ENCODE results near the gene ZNF561. TPM values are rescaled to one million over a fixed set of nuclear protein-coding genes. Genes with fewer than 3 reads are reported as not detected.

The ZNF561 gene
- total and polyA plus RNA-seq, 2 donors (not counting 3 experiments of a cell fraction or from before 2014, with no cell fraction given), result 22.8 to 44.9 TPM

DNA sequence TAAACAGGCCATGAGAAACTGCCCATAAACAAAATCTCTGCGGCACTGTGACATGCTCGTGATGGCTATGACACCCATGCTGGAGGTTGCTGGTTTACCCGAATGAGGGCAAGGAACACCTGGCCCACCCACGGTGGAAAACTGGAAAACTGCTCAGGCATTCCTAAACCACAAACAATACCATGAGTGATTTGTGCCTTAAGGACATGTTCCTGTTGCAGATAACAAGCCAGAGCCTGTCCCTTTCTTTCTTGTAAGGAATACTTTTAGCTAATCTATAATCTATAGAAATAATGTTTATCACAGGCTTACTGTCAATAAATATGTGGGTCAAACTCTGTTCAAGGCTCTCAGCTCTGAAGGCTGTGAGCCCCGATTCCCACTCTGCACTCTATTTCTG is 12.1 kb downstream of the ZNF561 start:
- Histone ChIP-seq H3K9me3 (replicated peaks; ENCODE audit: control insufficient read depth, insufficient read depth, low read length) (peaks cover 19% of the 10 kb centered on the region), H3K9me1 (replicated peaks; ENCODE audit: control insufficient read depth, extremely low read depth, insufficient read depth, low read length) (no peaks in the 10 kb centered on the region), H4K20me1 (replicated peaks; ENCODE audit: control insufficient read depth, extremely low read depth, insufficient read depth, low read length) (no peaks in the 10 kb centered on the region), H3K36me3 (ENCODE audit: control insufficient read depth in 2 of 2, extremely low read depth in 1 of 2, insufficient read depth in 2 of 2, low read length in 2 of 2) (peaks cover 13 to 29% of the 10 kb centered on the region in 2 experiments), H3K4me2 (ENCODE audit: insufficient read depth, low read length) (no peak overlapping the region), H3K9ac (replicated peaks; ENCODE audit: extremely low read depth, insufficient read depth, low read length) (no peak overlapping the region), H2AFZ (ENCODE audit: low read depth, low read length) (no peak overlapping the region), H3K27ac (ENCODE audit: insufficient read depth, low read depth, low read length) (no peak overlapping the region), H3K79me2 (ENCODE audit: control insufficient read depth, insufficient read depth, low read length) (no peaks in the 10 kb centered on the region), H3K4me3 (replicated peaks in 1 of 3; ENCODE audit: insufficient read depth in 1 of 3, low read depth in 1 of 3, low read length in 3 of 3) (no peak overlapping the region), H3K4me1 (ENCODE audit: control insufficient read depth, extremely low read depth, insufficient read depth, low read length) (no peaks in the 10 kb centered on the region), H3K27me3 (ENCODE audit: control insufficient read depth in 2 of 2, insufficient read depth in 2 of 2, low read length in 2 of 2) (no peaks in the 10 kb centered on the region)
- no TSS peak for BruUV-seq (replicated peaks)
- DNase-seq (ENCODE audit: low read depth, low spot score) (no peak), FAIRE-seq (no peak)
- dilution Hi-C loops (cut with MboI; ENCODE audit: extremely low pct_ligation_motif_present, low sequenced_read_pairs), result no loop called here
- intact Hi-C loops (cut with micrococcal nuclease), result no loop called here
- ChIA-PET CTCF (no interaction called here), POLR2A (interaction anchor here (0.6 kb wide), 1 partner anchor 25 kb away, joined by 7 read pairs; no protein-coding TSS in a partner anchor)
- TF ChIP-seq POLR2A (IDR thresholded peaks at IDR 0.05; ENCODE audit: low read depth, low read length) (no peak), FOS (IDR thresholded peaks at IDR 0.05; ENCODE audit: borderline replicate concordance, insufficient read depth, low read length) (no peak), JUN (IDR thresholded peaks at IDR 0.05; ENCODE audit: borderline replicate concordance, insufficient read depth, insufficient read length, low read depth) (no peak), CTCF (IDR thresholded peaks at IDR 0.05; ENCODE audit: extremely low read depth in 1 of 2, insufficient read depth in 1 of 2, low read depth in 1 of 2, low read length in 2 of 2) (no peak), MYC (IDR thresholded peaks at IDR 0.05; ENCODE audit: low read depth, low read length) (no peak), POLR2AphosphoS5 (IDR thresholded peaks at IDR 0.05; ENCODE audit: insufficient read depth, low read depth, low read length) (no peak), EZH2 (IDR thresholded peaks at IDR 0.05; ENCODE audit: borderline replicate concordance, low read depth, low read length, severe bottlenecking) (no peak), GATA2 (IDR thresholded peaks at IDR 0.05; ENCODE audit: insufficient read depth, insufficient read length, low read depth, low read length) (no peak)
- TF ChIP-seq, protein P1, sequence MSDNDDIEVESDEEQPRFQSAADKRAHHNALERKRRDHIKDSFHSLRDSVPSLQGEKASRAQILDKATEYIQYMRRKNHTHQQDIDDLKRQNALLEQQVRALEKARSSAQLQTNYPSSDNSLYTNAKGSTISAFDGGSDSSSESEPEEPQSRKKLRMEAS (IDR thresholded peaks at IDR 0.05; ENCODE audit: insufficient read depth, insufficient read length), result no peak

Measured in endothelial cell of umbilical vein (primary cell).